HUES64 (cell line): ENCODE results near the gene WDHD1.

Source experiments
- H3K27ac ChIP-seq: 2 replicates; pipeline ENCODE4 v1.7.0; 2013; ENCODE audit warnings: low read depth, low read length, inconsistent platforms
- H3K27me3 ChIP-seq: 2 replicates; pipeline ENCODE4 v1.6.1; 2013; ENCODE audit warnings: mild to moderate bottlenecking, low read length; ENCODE audit not compliant: insufficient read depth
- H3K36me3 ChIP-seq: 2 replicates; pipeline ENCODE4 v1.6.1; 2013; ENCODE audit warnings: mild to moderate bottlenecking, low read length; ENCODE audit not compliant: insufficient read depth
- H3K4me1 ChIP-seq: 2 replicates; pipeline ENCODE4 v1.6.1; 2013; ENCODE audit warnings: mild to moderate bottlenecking, low read length, moderate library complexity; ENCODE audit not compliant: insufficient read depth
- H3K4me3 ChIP-seq: 2 replicates; pipeline ENCODE4 v1.5.1; 2013; ENCODE audit warnings: mild to moderate bottlenecking, low read length, moderate library complexity
- H3K9ac ChIP-seq: 2 replicates; pipeline ENCODE4 v1.6.1; 2013; ENCODE audit warnings: mild to moderate bottlenecking, low read depth, low read length
- H3K9me3 ChIP-seq: 2 replicates; pipeline ENCODE4 v1.6.1; 2013; ENCODE audit warnings: low read depth, low read length; ENCODE audit not compliant: insufficient read depth
- WGBS: fragments of 150-250, 120-280 bp; methylation state at CpG from one replicate; pipeline ENCODE4 v1.1.7; 2013; ENCODE audit warnings: missing lambda C conversion rate; 5-methylcytosine and 5-hydroxymethylcytosine counted together

WDHD1 gene

GRCh38 chr14:54946500-54946899 is 80.4 kb downstream of the WDHD1 start:
- Histone ChIP-seq H3K4me3 (no peak overlapping the region), H3K4me1 (peaks cover 3% of the 10 kb centered on the region; the same call in 1 of the 2 replicates), H3K36me3 (peaks cover 65% of the 10 kb centered on the region), H3K9ac (no peak overlapping the region), H3K27me3 (no peaks in the 10 kb centered on the region), H3K27ac (no peak overlapping the region), H3K9me3 (peaks cover 13% of the 10 kb centered on the region; the same call in 1 of the 2 replicates)
- WGBS = 96% methylated on average over 4 of the region's 4 CpGs

- Histone ChIP-seq H3K27ac (no peak overlapping the region), H3K27me3 (no peaks in the 10 kb centered on the region), H3K4me3 (no peak overlapping the region), H3K4me1 (peaks cover 3% of the 10 kb centered on the region; the same call in 1 of the 2 replicates), H3K9ac (no peak overlapping the region), H3K36me3 (peaks cover 82% of the 10 kb centered on the region), H3K9me3 (peaks cover 13% of the 10 kb centered on the region; the same call in 1 of the 2 replicates)
- whole genome bisulfite sequencing = 95% methylated on average over 9 of the region's 9 CpGs
These were observed 82.0 kb downstream of the WDHD1 start for GRCh38 chr14:54944737-54945391.

- no peak overlapping the region for H3K4me3 ChIP-seq
- H3K27ac ChIP-seq = no peak overlapping the region
- peaks cover 87% of the 10 kb centered on the region for H3K36me3 ChIP-seq
- WGBS = 95% methylated on average over 3 of the region's 4 CpGs
- H3K9me3 ChIP-seq = 0 out of 2 replicates have a peak, but pooled peaks cover under 1% of the 10 kb centered on the region
- H3K27me3 ChIP-seq = no peaks in the 10 kb centered on the region
- H3K9ac ChIP-seq = no peak overlapping the region
- H3K4me1 ChIP-seq = peaks cover 3% of the 10 kb centered on the region; the same call in 1 of the 2 replicates
These were observed 84.0 kb downstream of the WDHD1 start for GRCh38 chr14:54942913-54943312.

GRCh38 chr14:54936816-54937215 is 90.1 kb downstream of the WDHD1 start:
- H3K4me1 ChIP-seq = no peaks in the 10 kb centered on the region
- H3K9me3 ChIP-seq = no peaks in the 10 kb centered on the region
- no peaks in the 10 kb centered on the region for H3K27me3 ChIP-seq
- no peak overlapping the region for H3K4me3 ChIP-seq
- WGBS = no CpG with 5 or more reads among the region's 1 CpG
- no peak overlapping the region for H3K9ac ChIP-seq
- peaks cover 57% of the 10 kb centered on the region for H3K36me3 ChIP-seq
- H3K27ac ChIP-seq = no peak overlapping the region

GRCh38 chr14:54935958-54936357 is 90.9 kb downstream of the WDHD1 start:
- Histone ChIP-seq H3K36me3 (peaks cover 49% of the 10 kb centered on the region), H3K4me3 (no peak overlapping the region), H3K4me1 (no peaks in the 10 kb centered on the region), H3K9me3 (no peaks in the 10 kb centered on the region), H3K27ac (no peak overlapping the region), H3K27me3 (no peaks in the 10 kb centered on the region), H3K9ac (no peak overlapping the region)
- 97% methylated on average over 5 of the region's 5 CpGs for WGBS

- WGBS = 40% methylated on average over 2 of the region's 2 CpGs
- H3K9me3 ChIP-seq = no peaks in the 10 kb centered on the region
- no peaks in the 10 kb centered on the region for H3K4me1 ChIP-seq
- no peak overlapping the region for H3K9ac ChIP-seq
- peaks cover 40% of the 10 kb centered on the region for H3K36me3 ChIP-seq
- no peaks in the 10 kb centered on the region for H3K27me3 ChIP-seq
- H3K27ac ChIP-seq = no peak overlapping the region
- H3K4me3 ChIP-seq = no peak overlapping the region
These were observed 91.8 kb downstream of the WDHD1 start for GRCh38 chr14:54935100-54935499.

- H3K4me1 ChIP-seq = no peaks in the 10 kb centered on the region
These were observed 93.9 kb downstream of the WDHD1 start for GRCh38 chr14:54933006-54933405.

GRCh38 chr14:54931598-54932340 is 95.1 kb downstream of the WDHD1 start:
- Histone ChIP-seq H3K9me3 (no peaks in the 10 kb centered on the region), H3K4me1 (no peaks in the 10 kb centered on the region), H3K27me3 (no peaks in the 10 kb centered on the region), H3K27ac (no peak overlapping the region), H3K4me3 (no peak overlapping the region), H3K36me3 (peaks cover 9% of the 10 kb centered on the region), H3K9ac (no peak overlapping the region)
- WGBS = 97% methylated on average over 2 of the region's 3 CpGs

More at GRCh38 chr14:54933006-54933405, 93.9 kb downstream of the WDHD1 start:
- Histone ChIP-seq H3K36me3 (peaks cover 21% of the 10 kb centered on the region), H3K9me3 (no peaks in the 10 kb centered on the region), H3K27ac (no peak overlapping the region), H3K4me3 (no peak overlapping the region), H3K9ac (no peak overlapping the region), H3K27me3 (no peaks in the 10 kb centered on the region)
- no CpG with 5 or more reads among the region's 1 CpG for WGBS

GRCh38 chr14:54931101-54931500 is 95.8 kb downstream of the WDHD1 start:
- H3K4me3 ChIP-seq = no peak overlapping the region
- H3K9ac ChIP-seq = no peak overlapping the region
- no CpG with 5 or more reads among the region's 1 CpG for whole genome bisulfite sequencing
- no peaks in the 10 kb centered on the region for H3K9me3 ChIP-seq
- no peak overlapping the region for H3K27ac ChIP-seq
- no peaks in the 10 kb centered on the region for H3K27me3 ChIP-seq
- H3K4me1 ChIP-seq = no peaks in the 10 kb centered on the region
- H3K36me3 ChIP-seq = peaks cover 2% of the 10 kb centered on the region

- Histone ChIP-seq H3K36me3 (no peaks in the 10 kb centered on the region), H3K27me3 (no peaks in the 10 kb centered on the region), H3K4me1 (no peaks in the 10 kb centered on the region), H3K4me3 (no peak overlapping the region), H3K9me3 (no peaks in the 10 kb centered on the region), H3K27ac (no peak overlapping the region), H3K9ac (no peak overlapping the region)
These were observed 97.3 kb downstream of the WDHD1 start for GRCh38 chr14:54929556-54929955.

- no peaks in the 10 kb centered on the region for H3K4me1 ChIP-seq
These were observed 98.7 kb downstream of the WDHD1 start for GRCh38 chr14:54928216-54928615.

More at GRCh38 chr14:54928216-54928615, 98.7 kb downstream of the WDHD1 start:
- no peaks in the 10 kb centered on the region for H3K27me3 ChIP-seq
- no peak overlapping the region for H3K4me3 ChIP-seq
- no peak overlapping the region for H3K27ac ChIP-seq
- H3K9ac ChIP-seq = no peak overlapping the region
- H3K9me3 ChIP-seq = no peaks in the 10 kb centered on the region
- no peaks in the 10 kb centered on the region for H3K36me3 ChIP-seq
